Dedifferentiated amniotic fluid mesenchymal stem cell (primary cell): ENCODE results near the gene ICAM1.
"Not testable (repeated sequence)": the region's sequence is repeated elsewhere in the genome, so short reads cannot be mapped to it uniquely, and the experiment has no call there.

Experiments used
- DNase-seq: peaks from one replicate; pipeline ENCODE4 v3.0.0-alpha.2; 2016; ENCODE audit errors: extremely low spot score

Gene ICAM1, protein sequence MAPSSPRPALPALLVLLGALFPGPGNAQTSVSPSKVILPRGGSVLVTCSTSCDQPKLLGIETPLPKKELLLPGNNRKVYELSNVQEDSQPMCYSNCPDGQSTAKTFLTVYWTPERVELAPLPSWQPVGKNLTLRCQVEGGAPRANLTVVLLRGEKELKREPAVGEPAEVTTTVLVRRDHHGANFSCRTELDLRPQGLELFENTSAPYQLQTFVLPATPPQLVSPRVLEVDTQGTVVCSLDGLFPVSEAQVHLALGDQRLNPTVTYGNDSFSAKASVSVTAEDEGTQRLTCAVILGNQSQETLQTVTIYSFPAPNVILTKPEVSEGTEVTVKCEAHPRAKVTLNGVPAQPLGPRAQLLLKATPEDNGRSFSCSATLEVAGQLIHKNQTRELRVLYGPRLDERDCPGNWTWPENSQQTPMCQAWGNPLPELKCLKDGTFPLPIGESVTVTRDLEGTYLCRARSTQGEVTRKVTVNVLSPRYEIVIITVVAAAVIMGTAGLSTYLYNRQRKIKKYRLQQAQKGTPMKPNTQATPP

DNA sequence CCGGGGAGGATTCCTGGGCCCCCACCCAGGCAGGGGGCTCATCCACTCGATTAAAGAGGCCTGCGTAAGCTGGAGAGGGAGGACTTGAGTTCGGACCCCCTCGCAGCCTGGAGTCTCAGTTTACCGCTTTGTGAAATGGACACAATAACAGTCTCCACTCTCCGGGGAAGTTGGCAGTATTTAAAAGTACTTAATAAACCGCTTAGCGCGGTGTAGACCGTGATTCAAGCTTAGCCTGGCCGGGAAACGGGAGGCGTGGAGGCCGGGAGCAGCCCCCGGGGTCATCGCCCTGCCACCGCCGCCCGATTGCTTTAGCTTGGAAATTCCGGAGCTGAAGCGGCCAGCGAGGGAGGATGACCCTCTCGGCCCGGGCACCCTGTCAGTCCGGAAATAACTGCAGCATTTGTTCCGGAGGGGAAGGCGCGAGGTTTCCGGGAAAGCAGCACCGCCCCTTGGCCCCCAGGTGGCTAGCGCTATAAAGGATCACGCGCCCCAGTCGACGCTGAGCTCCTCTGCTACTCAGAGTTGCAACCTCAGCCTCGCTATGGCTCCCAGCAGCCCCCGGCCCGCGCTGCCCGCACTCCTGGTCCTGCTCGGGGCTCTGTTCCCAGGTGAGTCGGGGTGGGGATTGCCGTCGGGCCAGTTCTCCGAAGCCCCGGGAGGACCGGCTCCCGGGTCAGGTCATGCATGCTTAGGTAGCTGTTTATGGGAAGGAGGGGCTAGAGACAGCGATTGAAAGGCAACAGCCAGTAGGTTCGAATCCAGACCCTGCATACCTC lies at the start of gene ICAM1:
Gene ICAM1, plus strand, starts transcription at position 505 of the 779 bp plus-strand sequence. Its CDS starts 40 bp downstream, at position 545.
- DNase-seq, result no peak

DNA sequence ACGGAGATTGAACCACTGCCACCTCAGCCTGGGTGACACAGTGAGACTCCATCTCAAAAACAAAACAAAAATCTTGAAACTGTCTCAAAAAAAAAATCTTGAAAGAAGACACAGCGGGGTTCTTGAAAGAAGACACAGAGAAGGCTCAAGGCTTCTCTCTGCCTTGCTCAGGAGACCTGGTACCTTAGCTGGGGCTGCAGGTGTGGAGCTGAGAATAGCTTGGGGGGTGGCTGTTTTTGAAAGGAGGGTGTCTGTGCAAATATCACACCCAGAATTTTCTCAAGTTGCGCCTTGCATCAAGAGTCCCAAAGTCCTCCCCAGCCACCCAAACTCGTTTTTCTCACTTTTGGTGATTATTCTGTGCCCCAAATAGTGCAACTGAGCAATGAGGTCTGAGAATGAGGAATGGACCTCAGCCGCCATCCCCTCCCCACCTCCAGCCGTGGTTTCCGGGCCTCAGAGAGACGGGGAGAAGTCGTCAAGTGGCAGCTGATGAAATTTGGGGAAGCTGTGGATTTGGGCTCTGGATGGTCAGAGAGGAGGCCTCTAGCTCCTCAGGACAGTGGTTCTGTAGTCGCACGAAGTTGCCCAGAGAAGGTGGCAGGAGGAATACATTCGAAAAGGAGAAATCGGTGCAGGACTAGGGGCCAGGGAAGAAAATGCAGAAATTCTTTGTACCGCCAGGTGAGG lies 48.6 kb upstream of the ICAM1 start:
- DNase-seq, result no peak

DNA sequence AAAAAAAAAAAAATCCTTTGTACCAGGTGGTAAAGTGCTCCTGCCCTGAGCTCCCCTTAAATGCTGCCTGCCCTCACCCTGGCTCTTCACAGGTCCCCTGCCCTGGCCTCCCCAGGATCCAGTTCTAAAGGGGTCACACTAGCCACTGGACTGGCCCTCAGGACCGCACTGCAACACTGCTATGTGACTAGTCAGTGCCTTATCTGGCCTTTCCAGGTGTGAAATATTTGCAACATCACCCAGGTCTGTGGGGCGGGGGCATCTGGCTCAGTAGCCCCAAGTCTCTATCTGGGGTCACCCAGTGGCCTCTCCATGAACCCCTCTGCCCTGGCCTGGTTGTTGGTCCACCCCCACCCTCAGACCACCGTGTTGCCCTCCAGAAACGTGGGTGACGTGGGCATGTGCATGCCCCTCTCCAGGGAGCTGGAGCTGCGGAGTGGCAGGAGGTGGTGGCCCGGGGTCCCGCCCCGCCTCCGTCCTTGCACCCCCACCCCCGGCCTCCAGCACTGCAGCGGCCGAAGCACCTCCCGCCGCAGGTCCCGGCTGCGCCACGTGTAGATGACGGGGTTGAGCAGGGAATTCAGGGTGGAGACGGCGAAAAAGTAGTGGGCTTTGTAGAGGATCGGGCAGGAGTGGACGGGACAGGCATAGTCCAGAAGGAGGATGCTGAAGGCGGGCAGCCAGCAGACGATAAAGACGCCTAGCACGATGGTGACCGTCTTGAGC lies 47.3 kb upstream of the ICAM1 start:
- DNase-seq, result no peak

DNA sequence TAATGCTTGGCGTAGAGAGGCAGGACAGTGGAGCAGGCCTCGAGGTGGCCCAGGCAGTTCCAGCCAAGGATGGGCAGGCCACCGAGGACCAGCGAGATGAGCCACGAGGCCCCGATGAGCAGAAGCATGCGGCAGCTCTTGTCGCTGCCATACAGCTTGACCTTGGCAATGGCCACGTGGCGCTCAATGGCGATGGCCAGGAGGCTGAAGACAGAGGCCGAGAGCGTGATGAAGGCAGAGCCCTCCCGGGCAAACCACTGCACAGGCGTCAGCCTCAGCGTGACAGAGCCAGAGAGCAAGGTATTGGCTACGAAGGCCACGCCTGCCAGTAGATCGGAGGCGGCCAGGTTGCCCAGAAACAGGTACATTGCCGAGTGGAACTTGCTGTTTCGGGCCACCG lies 46.6 kb upstream of the ICAM1 start:
- no peak for DNase-seq

DNA sequence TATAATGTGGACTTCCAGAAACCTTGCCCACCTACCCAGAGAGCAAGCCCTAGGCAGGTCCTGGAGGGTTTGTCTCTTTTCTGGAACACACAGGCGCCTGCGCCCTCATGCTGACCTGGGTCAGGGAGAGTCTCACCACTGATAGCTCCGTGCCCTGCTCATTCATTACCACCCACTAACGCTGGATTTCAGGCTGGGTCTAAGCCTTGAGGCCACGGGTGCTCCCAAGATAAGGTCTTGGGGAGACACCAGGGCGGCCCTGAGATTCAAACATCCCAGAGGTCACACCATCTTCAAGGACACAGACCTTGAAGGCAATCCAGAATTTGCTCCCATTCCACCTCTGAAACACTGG lies 44.9 kb upstream of the ICAM1 start:
- DNase-seq, result no peak

DNA sequence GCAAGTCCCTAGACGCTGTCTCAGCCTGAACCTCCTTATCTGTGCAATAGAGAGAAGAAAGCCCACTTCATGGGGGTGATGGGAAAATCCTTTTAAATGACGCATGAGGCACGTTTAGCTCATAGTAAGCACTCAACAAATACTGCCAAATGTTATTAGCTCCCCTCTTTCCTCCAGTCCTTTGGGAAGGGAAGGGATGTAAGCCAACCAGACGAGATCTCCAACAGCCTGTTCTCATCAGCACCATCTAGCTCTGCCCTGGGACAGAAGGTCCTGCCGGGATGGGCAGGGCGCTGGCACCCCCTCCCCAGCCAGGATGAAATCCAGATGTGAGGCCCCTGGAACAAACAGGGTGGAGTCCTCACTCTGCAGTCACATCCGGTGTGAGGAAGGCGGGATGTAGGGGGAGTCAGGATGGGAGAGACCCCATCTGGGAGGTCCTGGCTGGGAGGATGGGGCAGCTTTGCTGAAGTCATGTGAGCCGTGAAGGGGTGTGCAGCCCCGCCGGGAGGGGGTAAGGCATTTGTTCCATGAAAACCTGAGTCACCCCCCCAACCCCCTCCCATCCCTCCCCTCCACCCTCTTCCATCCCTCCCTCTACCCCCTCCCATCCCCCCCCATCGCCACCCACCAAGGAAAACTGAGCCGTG lies 44.4 kb upstream of the ICAM1 start:
- peak; percentile 80 for DNase-seq

DNA sequence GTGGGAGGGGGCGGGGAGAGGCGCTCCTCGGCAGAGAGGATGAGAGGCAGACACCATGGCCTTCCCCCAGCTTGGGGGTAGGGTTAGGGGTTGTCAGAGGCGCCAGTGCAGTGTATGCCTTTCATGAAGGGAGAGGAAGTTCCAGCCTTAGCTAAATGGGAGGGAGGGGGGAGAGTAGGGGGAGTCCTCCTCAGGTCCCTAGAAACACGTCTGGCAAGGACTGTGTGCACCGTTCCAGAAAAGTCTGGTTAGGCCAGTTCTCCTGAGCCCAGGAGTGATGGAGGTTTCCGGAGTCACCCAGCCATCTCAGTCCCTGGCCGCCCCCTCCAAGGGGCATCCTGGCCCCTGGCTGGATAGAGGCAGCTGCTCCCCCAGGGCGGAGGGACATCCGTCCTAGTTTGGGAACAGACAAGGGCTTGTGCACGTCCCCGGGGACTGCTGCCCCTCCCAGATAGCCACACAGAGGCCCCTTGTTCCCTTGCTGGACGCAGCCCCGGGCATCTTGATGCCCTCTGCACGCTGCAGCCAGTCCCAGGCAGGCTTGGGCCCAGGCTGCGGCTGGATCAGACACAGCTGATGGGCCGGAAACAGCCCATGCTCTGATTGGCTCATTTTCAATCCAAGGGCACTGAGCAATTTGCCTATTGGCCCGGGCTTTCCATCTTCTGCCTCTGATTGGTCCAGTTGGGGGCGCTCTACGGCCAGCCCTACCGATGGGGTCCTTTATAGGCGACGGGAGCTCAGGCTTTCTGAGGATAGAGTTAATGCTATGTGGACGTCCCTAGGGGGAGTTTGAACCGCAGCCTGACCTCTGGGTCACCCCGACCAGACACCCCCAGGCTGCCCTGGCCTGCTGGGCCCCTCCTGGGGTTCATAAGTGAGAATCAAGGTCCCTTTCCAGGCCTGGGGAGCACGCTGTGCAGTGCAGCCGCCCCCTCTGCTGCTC lies 43.6 kb upstream of the ICAM1 start:
- no peak for DNase-seq

DNA sequence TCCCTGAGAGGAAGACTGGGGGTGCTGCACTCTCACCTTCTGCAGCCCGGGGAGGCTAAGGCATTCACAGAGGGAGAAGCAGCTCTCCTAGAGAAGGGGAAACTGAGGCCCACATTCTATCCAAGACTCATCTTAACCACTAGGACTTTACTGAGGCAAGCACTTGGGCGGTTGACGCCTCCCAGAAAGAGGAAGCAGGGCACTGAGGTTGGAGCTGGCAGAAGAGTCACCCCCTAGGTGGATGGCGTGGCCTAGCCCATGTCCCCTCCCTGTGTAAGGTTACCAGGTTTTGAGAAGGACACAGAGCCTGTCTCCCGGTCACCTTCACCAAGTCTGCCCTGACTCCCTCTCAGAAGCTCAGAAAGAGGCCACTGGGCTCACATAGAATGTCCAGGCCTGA lies 42.5 kb upstream of the ICAM1 start:
- DNase-seq, result no peak

DNA sequence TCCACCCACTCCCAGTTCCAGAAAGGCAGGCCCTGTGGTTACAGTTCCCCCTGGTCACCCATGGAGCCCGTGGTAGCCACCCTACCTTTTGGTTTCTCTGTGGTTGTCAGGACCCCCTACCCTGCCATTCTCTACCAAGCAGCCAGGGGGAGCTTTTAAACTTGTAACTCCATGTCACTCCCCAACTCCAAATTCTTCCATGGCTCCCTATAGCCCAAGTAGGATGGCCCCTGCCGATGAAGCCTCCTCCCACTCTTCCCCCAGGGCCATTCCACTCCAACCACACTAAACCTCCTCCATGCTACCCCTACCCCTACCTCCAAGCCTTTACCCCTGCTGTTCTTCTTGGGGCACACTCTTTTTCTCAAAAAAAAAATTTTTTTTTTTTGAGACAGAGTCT lies 42.0 kb upstream of the ICAM1 start:
- no peak for DNase-seq

DNA sequence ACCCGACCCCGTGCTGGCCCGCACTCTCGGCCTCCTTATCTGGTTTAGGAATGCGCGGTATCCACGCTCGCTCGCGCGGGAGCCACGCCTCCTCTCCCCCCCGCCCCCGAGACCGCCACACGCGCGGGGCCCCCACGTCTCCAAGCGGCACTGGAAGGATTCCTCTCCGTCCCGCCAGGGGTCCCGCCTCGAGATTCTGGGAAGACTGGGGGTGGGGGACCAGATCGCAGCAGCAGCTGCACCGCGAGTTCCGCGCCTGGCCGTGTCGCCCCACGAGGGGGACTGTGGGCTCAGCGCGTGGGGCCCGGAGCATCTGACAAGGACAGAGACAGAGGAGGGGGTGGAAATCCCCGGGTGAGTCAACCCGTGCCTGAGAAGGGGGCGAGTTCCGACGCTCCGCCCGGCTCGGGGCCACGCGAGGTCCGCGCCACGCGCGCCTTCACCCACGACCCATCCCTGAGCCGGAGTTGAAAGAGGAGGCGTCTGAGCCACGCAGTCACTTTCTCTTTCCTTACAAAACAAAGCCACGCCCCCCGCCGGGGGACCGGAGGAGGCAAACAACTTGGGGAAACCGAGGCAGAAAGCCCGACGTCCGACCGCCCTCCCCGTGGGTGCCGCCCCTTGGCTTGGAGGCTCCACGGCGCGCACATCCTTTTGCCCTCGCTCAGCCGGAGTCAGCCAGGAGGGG lies 40.6 kb upstream of the ICAM1 start:
- DNase-seq, result peak; percentile 32

DNA sequence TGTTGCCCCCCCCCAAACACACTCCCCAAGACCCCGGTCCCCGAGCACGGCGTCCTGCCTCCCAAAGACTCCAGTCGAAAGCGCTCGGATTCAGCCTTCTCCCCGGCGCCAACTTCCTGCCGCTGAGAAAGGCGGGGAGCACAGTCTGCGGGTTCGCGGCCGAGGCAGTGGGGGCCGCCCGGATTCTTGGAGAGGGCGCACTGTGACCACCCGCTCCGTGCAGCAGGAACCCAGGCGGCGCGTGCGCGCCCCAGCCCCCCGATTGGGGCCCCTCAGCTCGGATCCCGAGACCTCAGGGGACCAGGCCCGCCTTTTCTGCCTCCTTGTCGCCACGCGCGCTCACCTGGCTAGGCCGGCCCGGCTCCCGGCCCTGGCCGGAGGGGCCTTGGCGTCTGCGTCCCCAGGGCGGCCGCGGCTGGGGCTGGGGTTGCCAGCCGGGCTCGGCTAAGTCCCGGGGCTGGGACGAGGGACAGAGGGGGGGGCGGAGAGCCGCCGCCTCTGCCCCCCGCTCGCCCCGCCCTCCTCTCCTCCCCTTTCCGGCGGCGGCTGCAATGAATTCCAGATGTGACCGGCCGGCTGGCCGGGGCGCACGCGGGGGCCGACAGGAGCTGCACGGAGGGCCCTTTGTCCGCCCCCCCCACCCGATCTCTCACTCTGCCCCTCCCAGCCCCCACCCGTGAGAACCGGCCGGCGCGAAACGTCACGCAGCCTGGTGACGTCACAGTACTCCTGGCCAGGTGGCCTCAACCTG lies 39.9 kb upstream of the ICAM1 start, which contains the start of gene S1PR2:
Gene S1PR2, minus strand, starts transcription at position 471 of the 751 bp plus-strand sequence. CDS start 6,426 bp downstream, outside the sequence.
- peak; percentile 66 for DNase-seq

DNA sequence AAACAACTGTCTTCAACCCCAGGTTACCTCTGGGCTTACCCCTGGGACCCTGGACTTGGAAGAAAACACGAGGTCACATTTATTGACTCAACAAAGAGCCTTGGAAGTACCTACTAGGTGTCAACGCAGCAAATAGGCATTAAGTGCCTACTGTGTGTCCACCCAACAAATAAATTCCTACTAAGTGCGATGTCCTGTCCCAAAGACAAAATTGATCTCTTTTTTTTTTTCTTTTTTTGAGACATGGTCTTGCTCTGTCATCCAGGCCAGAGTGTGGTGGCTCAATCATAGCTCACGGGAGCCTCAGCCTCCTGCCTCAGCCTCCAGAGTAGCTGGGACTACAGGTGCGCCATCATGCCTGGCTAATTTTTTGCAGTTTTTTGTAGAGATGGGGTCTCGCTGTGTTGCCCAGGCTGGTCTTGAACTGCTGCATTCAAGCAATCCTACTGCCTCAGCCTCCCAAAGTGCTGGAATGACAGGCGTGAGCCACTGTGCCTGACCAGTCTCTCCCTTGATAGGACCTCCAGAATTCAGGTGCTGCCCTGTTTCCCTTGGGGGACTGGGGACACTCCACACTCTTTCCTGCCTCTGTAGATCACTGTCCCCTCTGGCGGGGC lies 39.2 kb upstream of the ICAM1 start:
- DNase-seq, result no peak

DNA sequence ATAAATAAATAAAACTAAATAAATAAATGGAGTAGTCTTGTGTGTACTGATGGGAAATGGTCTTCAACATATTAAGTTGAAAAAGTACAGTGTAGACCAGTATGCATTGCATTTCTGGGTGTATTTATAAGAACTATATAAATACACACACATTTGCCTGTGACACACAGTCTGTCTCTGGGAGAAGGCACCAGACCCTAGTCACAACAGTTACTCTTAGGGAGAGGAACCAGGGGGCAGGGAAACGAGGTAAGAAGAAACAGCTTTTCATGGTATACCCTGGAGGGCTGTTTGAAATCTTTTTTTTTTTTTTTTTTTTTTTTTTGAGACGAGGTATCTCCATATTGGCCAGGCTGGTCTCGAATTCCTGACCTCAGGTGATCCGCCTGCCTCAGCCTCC lies 37.0 kb upstream of the ICAM1 start:
- DNase-seq, result no peak

DNA sequence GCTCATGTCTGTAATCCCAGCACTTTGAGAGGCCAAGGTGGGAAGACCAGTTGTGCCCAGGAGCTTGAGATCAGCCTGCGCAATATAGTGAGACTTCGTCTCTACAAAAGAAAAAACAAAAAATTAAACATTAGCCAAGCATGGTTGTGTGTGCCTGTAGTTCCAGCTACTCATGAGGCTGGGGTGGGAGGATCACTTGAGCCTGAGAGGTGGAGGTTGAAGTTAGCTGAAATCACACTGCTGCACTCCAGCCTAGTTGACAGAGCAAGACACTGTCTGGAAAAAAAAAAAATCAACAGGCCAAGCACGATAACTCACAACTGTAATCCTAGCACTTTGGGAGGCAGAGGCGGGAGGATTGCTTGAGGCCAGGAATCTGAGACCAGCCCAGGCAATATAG lies 35.9 kb upstream of the ICAM1 start:
- no peak for DNase-seq

DNA sequence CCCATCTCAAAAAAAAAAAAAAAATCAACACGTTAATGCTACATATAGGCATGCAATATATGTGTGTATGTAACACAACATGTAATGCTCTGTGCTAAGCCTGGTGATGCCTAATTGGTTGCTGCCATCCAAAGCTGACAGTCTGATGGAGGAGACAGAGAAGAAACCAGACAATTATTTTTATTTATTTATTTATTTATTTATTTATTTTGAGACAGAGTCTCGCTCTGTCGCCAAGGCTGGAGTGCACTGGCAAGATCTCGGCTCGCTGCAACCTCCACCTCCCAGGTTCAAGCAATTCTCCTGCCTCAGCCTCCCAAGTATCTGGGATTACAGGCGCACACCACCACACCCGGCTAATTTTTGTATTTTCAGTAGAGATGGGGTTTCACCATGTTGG lies 35.5 kb upstream of the ICAM1 start:
- DNase-seq, result not testable (repeated sequence)

DNA sequence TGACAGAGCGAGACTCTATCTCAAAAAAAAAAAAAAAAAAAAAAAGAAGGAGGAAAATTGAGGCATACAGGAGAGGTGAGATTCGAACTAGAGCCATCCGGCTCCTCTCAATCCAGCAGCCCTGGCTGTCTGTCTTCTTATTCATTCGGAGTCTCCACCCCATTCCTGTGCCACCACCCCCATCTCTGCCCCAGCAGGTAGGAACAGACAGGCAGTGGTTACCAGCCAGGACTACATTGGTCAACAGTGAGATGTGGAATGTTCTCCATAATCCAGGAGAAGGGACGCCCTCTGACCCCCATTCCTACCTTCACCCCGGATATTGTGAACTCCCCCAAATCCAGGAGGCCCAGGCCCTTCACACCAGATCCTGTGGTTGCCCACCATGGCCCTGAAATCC lies 33.2 kb upstream of the ICAM1 start:
- DNase-seq, result no peak

DNA sequence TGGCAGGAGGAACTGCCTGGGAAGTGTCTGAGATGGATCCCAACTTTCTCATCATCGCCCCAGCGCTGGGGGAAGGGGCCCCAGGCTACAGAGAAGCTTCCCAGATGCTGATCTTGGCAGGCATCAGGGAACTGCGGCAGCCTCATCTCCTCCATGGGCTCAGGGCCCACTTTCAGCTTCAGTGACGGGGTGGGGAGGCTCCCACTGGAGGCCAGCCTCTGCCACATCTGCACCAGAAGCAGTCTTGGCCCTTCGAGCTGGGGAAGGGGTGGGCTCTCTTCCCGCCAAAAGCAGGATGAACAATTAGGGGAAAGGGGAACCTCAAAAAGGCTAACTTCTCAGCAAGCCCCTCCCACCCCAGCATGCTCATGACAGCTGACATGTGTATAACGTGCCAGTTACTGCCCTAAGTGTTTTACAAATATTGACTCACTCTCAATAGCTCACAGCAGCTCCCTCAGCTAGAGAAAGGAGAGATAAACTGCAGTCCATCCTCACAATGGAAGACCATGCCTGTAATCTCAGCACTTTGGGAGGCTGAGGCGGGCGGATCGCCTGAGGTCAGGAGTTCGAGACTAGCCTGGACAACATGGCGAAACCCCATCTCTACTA lies 32.6 kb upstream of the ICAM1 start:
- no peak for DNase-seq
